Suppressor macrophage treated with lipopolysaccharide for 1 hour (primary cell): ENCODE data around the gene PRR5L.
A peak's percentile ranks its signal among the peaks of the same experiment; 100 is the strongest.
"Not testable (repeated sequence)": the region's sequence is repeated elsewhere in the genome, so short reads cannot be mapped to it uniquely, and the experiment has no call there.

Experiments
- DNase-seq, 3 donors: peaks; one replicate each; pipeline ENCODE4 v3.0.0-alpha.2; 2020 to 2022

PRR5L gene

DNA sequence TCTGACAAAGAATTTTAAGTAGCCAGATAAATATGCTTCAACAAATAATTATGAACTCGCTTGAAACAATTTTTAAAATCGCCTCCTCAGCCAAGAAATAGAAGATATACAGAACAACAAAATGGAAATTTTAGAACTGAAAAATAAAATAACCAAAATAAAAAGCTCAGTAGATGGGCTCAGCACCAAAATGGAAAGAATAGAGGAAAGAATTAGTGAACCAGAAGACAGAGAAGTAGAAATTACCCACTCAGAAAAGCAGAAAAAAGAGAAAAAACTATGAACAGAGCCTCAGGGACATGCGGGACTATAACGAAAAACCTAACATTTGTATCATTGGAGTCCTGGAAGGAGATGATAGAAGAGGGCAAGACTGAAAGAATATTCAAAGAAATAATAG, 14.2 kb upstream of the PRR5L start:
- DNase-seq: no peak

DNA sequence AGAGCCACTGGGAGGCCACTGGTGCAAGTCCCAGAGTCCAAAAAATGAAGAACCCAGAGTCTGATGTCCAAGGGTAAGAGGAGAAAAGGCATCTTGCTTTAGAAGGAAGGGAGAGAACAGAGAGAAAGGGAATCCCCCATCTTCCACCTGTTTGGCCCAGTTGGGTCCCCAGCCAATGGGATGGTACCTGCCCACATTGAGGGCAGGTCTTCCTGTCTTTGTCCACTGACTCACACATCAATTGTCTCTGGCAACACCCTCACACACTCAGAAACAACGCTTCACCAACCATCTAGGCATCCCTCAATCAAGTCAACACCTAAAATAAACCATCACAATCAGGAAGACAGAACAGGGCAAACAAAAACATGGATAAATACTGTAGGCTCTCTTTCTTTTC, 13.2 kb upstream of the PRR5L start:
- DNase-seq: no peak

DNA sequence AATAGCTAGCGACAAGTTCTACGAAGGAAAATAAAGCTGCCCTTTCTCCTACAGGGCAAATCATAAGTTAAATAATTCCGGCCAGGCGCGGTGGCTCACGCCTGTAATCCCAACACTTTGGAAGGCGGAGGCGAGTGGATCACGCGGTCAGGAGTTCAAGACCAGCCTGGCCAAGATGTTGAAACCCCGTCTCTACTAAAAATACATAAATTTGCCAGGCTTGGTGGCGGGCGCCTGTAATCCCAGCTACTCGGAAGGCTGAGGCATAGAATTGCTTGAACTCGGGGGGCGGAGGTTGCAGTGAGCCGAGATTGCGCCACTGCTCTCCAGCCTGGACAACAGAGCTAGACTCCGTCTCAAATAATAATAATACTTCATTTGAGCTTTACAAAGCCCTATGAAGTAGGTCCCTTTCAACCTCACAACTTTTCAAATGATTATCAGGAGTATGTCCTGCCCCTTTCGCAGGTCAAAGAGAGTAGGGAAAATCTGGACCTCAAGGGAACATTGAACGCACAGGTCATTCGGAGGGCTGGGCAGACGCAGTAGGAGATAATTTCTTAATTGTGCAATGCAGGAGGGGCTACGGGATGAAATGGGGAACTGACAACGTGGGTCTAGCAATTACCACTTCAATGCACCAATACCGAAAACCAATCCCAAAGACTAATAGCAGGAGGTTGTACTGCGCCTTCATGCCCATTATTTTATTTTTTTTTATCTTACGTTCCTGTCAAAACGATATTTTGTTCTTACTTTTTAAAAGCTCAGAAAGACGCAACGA, 7.5 kb upstream of the PRR5L start:
- DNase-seq: peak; percentile 61 to 66 (median 66)

DNA sequence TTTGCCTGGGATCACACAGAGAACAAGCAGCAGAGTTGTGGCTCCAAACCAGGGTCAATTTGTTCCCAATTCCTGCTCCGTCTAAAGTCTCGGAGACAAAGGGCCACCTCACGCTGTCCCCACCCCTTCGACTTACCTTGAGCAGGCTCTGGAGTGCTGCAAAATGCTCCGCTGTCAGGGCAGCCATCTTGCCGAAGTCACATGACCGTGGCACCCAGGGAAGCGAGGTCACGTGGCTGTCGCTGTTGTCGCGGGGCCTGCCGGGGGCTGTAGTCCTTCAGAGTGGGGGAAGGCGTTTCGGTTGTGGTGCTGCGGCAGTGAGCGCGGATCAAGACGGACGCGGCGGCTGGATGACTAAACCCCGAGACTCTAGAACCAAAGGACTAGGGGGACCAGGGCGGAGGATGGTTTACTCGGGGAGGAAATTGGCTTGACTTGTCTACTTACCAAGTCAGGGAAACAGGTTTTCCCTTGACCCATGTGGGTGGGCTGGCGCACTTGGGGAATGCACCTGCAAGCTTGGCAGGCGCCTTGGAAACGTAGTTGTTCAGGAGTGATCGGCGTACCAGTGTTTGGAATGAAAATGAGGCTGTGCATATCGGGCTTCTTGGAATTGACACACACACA, 6.7 kb upstream of the PRR5L start, which contains the start of gene COMMD9:
TSS of gene COMMD9 (minus strand) at position 199 of the 627 bp plus-strand sequence. CDS start at position 187, 12 bp downstream.
- DNase-seq: peak; percentile 94 to 97 (median 96)

DNA sequence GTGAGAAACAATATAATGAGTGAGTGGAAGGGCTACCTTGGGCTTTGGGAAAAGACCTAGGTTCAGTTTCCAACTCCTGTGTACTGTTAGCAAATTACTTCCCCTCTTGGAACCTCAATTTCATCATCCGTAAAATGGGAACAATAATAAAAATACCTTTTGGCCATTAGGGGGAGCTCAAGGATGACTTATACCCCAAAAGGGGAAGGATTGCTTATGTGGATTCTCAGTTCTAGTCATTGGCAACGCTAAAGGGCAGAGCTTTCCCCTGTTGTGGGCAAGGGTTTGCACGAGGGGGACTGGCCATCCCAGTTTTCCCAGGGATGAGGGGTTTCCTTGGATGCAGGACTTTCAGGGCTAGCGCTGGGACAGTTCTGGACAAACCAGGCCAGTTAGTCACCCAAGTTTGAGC, 3.8 kb upstream of the PRR5L start:
- peak; percentile 77 to 88 (median 84) for DNase-seq

DNA sequence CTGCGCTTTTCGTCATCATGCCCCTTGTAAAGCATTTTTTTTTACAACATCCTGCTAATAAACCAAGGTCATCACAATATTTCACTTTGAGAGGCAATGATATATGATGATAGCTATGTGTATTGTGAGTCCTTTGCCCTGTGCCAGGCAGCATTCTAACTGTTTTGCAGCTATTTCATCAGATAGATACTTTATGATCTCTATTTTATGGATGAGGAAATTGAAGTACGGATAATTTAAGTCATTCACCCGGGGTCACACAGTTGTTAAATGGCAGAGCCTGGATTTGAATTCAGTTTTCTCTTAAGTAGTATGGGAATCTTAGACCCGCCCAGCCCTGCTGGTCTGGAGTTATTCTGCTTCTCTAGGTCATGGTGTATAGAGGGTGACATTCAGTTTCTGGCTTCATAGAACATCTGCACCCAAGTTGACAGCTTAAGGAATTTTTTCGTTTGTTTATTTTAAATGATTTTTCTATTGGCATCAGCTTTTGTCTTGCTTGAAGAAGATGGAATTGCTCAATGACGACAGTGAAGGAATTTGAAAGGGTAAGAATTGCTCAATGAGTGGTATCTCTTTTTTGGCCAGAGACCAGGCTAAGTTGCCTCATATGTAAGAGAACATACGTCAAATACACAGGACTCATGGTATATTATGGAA, 926 bp downstream of the PRR5L start:
- peak; percentile 40 to 58 (median 50) for DNase-seq

DNA sequence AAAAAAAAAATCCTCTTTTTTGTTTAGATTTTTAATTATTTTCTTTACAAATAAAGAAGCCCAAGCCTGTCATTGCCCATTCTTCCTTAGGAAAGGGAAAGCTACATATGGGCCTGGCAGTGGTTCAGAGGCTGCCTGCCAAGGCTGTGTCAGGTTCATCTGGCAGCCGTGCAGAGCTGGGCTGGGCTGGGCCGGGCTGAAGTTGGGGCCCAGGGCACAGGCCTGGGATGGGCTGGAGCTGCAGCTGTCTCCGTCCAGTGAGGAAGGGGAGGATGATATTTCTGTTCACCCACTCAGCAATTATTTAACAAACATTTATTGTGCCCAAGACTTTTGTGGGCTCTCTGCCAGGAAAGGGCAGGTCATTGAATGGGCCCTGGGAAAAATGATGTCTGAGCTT, 4.6 kb downstream of the PRR5L start:
- DNase-seq: no peak

DNA sequence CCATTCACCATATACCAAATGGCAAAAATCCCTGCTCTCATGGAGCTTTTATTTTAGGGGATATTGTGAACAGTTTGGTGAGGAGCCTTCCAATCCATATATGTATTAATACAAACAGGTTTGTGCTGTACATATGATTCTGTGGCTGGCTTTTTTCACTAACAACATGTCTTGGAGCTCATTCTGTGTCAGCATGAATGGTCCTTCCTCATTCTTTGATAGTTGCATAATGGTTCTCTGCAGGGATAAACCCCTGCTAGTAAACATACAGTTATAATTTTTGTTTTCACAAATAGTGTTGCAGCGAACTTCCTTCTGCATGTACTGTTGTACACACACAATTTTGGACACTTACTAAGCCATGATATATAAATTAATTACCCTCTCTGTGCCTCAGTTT, 8.3 kb downstream of the PRR5L start:
- DNase-seq: peak; percentile 53 to 71 (median 69)

DNA sequence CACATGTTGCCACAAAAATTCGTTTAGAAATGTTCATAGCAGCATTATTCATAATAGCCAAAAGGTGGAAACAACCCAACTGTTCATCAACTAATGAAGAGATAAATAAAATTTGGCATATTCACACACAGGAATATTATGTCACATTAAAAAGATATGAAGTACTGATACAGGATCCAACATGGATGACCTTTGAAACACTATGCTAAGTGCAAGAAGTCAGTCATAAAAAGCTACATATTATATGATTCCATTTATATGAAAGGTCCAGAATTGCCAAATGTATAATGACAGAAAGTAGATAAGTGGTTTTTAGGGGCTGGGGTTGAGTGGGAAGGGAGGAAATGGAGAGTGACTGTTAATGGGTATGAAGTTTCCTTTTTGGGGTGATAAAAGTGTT, 9.0 kb downstream of the PRR5L start:
- DNase-seq: no peak

DNA sequence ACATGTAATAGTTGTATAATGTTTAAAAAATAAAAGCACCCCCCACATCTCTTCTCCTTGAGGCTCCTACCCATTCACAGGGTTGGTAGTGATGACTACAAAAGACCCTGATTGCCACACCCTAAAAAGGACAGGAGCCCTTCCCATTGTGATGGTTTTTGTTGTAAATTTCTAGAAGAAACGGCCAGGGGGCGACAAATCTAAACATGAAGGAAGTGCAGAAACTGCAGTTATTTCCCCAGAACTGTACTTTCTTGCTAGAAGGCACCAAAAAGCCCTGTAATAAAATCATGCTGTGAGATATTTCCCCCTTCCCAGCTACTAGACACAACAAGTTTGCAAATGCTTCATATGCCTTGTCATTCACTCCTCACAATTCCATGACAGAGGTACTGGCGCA, 10.8 kb downstream of the PRR5L start:
- peak; percentile 75 to 81 (median 78) for DNase-seq

DNA sequence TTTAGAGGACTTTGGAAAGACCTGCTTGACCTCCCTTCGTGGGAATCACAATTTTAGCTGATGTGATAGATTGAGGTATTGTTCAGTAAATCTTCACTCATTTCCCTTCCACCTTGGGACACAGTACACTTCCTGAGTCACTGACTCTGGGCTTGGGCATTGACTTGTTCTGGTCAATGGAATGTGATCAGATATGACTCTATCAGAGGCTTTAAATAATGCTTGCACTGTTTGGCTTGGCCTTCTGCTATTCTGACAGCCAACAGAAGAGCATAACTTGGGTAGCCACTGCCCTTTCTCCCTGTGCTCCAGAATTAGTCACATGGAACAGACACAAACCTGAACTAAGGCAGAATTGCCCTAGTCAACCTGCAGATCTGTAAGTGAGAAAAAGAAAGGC, 12.5 kb downstream of the PRR5L start:
- DNase-seq: no peak

DNA sequence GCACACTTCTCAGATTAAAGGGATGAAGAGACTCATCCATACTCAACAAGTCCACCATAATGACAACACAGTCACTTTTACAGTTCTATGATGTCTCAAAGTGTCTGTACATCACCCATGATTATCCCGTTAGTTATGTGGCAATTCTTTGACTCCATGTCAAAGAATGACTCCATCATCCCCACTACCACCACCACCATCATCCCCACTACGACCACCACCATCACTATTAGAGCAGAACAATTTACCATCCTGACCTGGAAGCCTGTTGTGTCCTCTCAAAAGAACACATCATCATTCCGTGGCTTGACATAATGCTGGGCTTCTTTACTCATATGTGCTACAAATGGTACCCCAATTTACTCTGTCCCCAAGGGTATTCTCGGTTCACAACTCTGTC, 13.7 kb downstream of the PRR5L start:
- no peak for DNase-seq

DNA sequence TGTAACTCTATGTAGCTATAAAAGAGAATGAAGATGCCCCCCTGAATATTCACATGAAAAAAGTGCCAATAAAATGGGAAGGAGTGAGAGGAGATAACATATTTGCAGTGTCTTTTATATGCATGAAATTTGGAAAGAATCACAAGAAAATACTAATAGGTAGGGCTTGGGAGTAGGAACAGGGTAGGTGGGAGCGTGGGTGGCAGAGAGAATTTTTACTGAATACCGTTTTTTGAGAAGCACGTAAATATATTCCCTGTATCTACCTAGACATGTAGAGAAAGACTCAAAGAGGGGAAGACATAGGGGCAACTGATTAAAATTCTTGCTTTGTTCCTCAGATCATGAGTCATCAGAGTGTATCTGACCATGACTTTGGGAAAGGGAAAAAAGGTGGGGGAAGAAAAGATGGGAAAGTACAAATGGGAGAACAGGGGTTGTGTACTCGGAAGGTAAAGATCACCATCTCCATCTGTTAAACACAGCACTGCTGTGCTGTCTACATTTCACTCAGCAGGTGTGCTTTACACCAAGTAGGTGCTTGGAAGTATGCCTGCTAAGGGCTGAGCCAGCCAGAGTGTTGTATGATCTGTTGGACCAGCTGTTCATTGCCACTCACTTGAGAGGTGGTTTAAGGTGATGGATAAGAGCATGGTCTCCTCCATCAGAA, 16.0 kb downstream of the PRR5L start:
- DNase-seq: no peak

DNA sequence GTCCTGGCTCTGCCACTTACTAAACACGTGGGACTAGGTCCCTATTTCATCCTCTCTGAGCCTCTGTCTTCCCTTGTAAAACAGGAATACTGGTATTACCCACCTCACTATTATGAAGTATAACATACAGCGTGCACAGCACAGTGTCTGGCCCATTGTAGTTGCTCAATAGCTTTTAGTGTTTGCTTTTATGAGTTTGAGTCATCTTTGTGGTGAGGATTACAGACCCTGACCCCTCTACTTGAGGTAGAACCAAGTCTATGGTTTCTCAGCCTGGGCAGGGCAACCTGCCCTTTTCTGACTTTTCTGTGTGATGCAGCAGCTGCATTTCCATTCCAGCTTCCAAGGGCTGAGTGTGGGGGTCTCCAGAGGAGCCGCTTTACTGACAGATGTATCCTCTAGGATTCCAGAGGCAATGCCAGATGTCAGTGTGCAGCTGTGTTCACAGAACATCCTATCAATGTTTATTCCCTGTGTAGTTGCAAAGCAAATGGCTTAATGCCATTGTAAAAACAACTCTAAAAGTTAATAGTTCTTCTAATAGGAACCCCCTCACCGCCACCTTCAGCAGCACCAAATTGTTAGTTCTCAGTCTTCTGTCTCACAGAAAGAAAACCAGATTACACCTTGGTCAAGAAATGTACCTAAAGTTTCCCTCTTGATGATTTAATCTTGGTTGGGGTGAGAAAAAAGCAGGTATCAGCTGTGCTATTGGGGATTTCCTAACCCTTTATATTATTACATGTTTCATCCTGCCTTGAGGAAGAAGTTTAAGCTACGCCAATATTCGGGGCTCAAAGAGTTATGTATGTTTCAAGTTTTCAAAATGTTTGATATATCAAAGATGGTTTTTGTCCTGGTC, 16.8 kb downstream of the PRR5L start:
- no peak for DNase-seq

DNA sequence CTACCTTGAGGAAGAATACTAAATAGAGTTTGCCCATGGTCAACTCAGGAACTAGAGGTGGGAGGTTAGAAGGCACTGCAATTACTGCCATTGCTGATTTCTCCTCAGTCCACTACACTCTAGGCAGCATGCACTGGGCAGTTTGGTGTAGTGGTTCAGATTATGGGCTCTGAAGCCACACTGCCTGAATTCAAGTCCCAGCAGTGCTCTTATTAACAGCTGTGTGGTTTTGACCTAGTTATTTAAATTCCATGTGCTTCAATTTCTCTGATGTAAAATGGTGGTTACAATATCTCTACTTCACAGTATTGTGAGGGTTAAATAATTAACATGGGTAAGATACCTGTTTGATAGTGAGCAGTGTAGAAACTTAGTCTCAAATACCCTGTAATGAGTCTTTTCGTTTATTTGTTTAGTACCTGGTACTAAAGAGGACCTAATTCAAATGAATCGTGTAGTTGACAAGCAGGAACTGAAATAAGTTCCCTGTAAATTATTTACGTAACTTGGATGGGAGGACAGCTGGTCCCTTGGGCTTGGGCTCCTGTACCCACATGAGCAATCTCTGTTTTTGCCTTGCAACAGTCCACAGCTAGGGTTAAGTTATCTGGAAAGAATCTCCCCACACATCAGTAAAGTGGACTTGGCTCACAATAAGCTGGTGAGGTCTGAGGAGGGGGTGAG, 17.8 kb downstream of the PRR5L start:
- no peak for DNase-seq

DNA sequence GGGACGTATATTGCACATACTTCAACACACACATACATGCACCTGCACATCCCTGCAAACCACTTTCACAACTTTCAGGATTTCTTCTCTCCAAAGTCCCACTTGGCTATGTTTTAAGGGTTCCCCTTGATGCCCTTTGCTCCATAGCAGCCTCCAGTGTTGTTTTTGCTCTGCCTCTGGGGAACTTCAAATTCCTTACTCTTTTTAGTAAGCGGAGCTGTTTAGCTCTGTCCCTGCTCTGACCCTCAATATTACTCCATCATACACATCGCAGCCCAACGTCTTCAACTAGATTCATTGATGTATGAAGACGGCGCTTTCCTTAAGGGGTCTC, 18.3 kb downstream of the PRR5L start:
- no peak for DNase-seq

DNA sequence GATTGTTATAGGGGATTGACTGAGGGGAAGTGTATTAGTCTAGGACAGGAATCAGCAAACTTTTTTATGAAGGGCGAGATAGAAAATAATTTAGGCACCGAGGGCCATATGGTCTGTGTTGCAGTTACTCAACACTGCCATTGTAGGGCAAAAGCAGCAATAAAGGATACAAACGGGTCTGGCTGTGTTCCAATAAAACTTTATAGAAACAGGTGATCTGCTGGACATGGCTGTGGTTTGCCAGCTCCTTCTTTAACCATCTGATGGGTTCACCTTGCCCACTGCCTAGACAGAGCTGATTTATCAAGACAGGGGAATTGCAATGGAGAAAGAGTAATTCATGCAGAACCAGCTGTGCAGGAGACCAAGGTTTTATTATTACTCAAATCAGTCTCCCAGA, 20.0 kb downstream of the PRR5L start:
- DNase-seq: no peak

DNA sequence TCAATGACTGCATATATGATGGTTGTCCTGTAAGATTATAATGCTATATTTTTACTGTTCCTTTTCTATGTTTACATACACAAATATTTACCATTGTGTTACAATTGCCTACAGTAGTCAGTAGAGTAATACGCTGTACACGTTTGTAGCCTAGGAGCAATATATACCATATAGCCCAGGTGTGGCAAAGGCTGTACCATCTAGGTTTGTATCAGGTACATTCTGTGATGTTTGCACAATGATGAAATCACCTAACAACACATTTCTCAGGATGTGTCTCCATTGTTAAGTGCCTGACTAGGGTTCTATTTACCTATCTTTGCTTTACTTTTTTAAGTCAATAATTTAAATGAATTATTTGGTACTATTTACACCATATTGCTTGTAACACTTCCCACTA, 21.9 kb downstream of the PRR5L start:
- DNase-seq: no peak

DNA sequence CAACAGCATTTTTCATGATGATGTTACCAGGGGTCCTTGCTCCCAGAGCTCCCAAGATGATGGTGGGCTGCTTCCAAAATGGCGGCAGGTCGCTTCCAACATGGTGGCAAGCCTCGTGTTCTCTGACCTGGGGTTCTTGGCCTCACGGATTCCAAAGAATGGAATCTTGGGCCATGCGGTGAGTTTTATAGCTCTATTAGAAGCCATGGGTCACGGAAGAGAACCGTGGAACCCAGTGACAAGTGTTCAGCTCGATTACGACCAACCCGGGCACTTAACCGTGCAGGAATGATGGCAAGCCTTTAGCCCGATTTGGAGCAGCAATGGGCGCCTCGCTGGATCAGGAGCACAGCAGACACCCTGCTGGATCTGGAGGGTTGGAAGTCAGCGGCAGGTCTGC, 28.9 kb downstream of the PRR5L start:
- not testable (repeated sequence) for DNase-seq

DNA sequence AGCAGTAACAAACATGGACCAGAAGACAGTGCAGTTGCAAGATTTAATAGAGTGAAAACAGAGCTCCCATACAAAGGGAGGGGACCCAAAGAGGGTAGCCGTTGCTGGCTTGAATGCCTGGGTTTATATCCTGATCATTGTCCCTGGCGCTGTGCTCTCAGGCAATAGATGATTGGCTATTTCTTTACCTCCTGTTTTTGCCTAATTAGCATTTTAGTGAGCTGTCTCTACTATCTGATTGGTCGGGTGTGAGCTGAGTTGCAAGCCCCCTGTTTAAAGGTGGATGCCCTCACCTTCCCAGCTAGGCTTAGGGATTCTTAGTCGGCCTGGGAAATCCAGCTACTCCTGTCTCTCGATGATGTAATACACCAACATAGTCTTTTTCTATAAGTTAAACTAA, 29.3 kb downstream of the PRR5L start:
- DNase-seq: not testable (repeated sequence)

DNA sequence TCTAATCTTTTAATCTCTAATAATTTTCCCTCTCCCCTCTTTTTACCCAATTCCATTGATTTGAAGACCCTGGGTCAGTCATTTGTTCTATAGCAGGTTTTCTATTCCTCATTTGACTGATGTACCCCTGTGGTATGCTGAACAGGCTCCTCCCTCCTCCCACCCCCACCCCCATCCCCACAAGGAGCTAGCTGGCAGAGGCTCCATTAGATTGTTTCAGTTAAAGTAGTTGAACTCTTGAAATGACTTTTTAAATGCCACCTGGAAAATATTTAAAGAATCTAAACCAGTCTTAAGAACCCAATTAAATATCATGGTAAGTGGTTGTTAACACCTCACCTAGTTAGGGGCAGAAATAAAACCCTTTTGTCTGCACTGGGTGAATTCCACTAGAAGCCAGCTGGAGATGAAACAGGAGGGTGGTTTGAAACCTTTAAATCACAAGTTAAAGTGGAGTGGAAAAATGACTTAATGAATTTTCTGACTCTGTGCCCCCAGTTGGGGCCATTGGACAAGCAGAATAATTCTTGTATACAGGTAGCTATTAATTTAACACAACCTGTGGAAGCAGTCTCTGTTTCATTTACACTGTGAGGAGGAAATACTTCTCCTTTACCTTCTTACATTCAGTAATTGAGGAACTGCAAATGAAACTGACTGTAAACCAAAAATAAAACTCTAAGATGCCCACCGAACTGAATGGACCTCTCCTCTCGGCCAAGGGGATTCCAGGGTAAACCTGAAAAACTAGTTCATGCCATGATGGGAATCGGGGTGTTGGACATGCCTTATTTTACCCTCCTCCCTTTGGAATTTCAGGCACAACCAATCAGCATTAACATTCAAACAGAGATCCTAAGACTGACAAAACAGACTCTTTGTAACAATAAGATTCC, 30.7 kb downstream of the PRR5L start:
- no peak for DNase-seq
